Fibroblast of the aortic adventitia (primary cell): ENCODE results near the gene SMG7. TPM values are rescaled to one million over a fixed set of nuclear protein-coding genes. Genes with fewer than 3 reads are reported as not detected.

Experiments
- DNase-seq: peaks from one replicate; pipeline ENCODE4 v3.0.0-alpha.2; 2010; ENCODE audit warnings: low read depth
- H3K4me3 ChIP-seq: 2 replicates; pipeline ENCODE4 v1.5.1; 2011; ENCODE audit warnings: low read depth, mild to moderate bottlenecking, control low read depth, low read length, moderate library complexity
- total RNA-seq: library from RNA; depleted of rRNA; stranded (reverse); fragments of >200 nt; gene quantifications from 2 replicates; pipeline ENCODE4 v1.2.3, GENCODE V29; 2012; ENCODE audit warnings: low replicate concordance
- TF ChIP-seq, protein P1 (sequence below): IDR thresholded peaks from 2 replicates; pipeline ENCODE4 v1.5.1; 2011; ENCODE audit warnings: mild to moderate bottlenecking, low read length, control low read depth, inconsistent platforms; ENCODE audit not compliant: insufficient read depth

SMG7 gene
- total RNA-seq, 1 donor, result 29.0 TPM

DNA sequence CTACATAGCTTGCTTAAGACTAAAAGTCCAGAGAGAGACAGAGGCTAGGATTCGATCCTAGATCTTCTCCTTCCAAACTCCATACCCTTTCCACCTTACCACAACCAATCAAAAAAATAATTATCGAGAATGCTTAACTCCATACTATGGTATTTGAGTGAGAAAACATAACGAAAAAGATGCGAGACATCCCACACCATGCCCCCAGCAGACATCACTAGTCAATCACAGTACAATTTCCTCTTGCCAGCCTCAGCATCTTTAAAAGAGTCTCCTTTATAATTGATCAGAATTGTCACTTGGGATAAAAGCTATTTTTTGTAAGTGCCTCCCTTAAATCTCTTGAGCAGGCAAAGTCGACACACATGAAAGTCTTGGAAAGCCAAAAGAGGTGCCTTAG, 117.1 kb downstream of the SMG7 start:
- TF ChIP-seq, protein P1, sequence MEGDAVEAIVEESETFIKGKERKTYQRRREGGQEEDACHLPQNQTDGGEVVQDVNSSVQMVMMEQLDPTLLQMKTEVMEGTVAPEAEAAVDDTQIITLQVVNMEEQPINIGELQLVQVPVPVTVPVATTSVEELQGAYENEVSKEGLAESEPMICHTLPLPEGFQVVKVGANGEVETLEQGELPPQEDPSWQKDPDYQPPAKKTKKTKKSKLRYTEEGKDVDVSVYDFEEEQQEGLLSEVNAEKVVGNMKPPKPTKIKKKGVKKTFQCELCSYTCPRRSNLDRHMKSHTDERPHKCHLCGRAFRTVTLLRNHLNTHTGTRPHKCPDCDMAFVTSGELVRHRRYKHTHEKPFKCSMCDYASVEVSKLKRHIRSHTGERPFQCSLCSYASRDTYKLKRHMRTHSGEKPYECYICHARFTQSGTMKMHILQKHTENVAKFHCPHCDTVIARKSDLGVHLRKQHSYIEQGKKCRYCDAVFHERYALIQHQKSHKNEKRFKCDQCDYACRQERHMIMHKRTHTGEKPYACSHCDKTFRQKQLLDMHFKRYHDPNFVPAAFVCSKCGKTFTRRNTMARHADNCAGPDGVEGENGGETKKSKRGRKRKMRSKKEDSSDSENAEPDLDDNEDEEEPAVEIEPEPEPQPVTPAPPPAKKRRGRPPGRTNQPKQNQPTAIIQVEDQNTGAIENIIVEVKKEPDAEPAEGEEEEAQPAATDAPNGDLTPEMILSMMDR, result no peak
- no peak for DNase-seq
- H3K4me3 ChIP-seq, result no peak overlapping the region

DNA sequence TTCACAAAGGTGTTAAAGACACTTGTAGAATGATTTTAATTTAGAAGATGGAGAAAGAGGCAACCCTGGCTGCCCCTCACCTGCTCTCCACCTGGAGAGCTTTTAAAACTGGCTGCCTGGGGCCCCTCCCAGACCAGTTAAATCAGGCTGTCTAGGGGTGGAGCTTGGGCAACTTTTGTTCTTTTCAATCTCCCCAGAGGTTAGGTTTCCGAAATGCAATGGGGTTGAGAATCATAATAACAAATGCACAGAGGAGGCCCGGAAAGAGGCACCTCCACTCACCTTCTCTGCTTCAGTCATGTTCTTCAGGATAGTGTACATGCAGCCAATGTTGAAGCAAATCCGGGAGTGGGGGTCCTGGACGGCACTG, 117.6 kb downstream of the SMG7 start:
- no peak overlapping the region for H3K4me3 ChIP-seq
- DNase-seq, result no peak
- TF ChIP-seq, protein P1, result no peak

DNA sequence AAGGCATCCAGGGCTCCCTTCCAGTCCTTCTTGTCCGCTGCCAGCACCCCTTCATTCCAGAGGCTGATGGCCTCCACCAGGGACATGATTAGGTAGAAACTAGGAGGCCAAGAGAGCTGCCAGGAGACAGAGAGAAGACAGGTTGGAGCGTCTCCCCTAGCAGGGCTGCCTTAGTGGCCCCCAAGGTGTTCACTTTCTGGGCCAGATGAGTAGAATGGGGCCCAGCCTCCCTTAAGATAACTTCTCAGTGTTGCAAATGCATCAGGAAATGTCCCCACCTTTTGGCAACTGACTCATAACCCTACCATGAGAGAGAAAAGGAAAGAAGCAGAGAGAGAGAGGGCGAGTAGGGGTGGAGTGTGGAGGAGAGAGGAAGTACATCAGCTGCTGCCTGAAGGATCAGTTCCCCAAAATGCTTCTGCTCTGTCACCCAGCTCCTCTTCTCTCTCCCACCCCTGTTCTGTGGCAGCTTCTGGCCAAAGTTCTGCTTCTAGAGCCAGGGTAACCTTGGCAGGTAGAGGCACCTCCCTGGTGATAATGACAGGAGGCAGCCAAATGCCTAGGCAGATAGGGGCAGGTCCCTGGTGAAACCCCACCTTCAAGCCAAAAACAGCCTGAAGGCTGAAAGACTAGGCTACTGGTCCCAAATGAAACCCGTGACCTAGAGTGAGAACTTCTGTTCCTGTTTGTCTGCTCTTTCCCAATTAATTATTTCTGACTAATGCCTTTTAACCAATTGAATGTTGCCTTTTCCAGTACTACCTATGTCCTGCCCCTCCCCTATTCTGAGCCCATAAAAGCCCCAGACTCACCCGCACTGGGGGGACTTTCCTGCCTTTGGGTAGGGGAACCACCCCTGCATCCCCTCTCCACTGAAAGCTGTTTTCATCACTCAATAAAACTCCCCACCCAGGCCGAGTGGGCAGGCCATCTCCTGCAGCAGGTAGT, 118.2 kb downstream of the SMG7 start, which contains the start of gene NCF2:
TSS of gene NCF2 (minus strand) at position 216 of the 948 bp plus-strand sequence. CDS start at position 86, 130 bp downstream.
- DNase-seq, result peak; percentile 36
- TF ChIP-seq, protein P1, result no peak
- no peak within 1 kb of the TSS for H3K4me3 ChIP-seq

DNA sequence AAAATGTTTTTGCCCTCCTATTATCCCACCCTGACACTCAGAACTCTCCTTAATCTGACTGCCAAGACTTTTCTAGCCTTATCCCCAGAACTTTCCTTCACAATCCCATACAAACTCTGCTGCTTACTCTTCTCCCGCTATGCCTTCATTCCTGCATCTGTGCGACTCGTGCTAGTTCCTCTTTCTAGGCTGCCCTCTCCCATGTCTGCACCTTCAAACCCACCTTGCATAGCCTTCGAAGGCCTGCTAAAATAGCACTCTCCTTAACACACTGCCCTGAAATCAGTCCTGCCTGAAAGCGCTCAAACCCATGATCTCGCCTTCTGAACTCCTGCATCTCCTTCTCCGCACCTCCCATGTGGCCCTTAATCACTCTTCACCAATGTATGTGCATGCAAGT, 120.4 kb downstream of the SMG7 start:
- TF ChIP-seq, protein P1, result no peak
- H3K4me3 ChIP-seq, result no peak overlapping the region
- no peak for DNase-seq

DNA sequence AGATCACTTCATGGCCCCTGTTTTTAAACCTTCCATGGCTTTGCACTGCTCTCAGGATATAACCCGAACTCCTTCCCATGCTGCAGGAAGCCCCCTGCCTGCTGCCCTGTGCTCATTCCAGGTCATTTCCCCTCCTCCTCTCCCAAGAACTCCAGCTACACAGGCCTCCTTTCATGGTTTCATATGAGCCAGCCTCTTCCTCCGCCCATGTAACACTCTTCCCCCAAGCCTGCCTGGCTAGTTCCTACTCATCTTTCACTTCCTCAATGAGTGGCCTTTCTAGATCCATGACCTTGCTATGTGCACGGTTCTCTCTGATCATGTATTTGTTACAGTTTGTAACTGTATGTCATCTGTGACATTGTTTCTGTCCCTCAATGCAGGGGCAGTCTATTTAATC, 121.1 kb downstream of the SMG7 start:
- H3K4me3 ChIP-seq, result no peak overlapping the region
- no peak for DNase-seq
- TF ChIP-seq, protein P1, result no peak

DNA sequence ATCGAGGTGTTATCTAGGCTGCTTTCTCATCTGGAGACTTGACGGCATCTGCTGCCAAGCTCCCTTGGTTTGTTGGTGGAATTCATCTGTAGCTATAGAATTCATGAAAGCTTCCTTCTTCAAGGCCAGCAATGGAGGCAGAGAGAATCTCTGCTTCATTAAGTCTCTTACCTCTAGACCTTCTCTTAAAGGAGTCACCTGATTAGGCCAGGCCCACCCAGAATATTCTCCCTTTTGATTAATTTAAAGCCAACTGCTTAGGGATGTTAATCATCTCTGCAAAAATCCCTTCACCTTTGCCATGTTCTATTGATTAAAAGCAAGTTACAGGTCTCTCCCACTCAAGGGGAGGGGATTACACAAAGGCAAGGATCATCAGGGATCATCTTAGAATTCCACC, 123.2 kb downstream of the SMG7 start:
- no peak for DNase-seq
- H3K4me3 ChIP-seq, result no peak overlapping the region
- TF ChIP-seq, protein P1, result no peak
